HG03442 (cell line): ENCODE data around the gene HAX1.
"Not testable (repeated sequence)": the region's sequence is repeated elsewhere in the genome, so short reads cannot be mapped to it uniquely, and the experiment has no call there.

Experiments
- ATAC-seq: cut with Tn5 transposase; IDR thresholded peaks from one replicate; pipeline ENCODE4 v1.9.1; 2021; ENCODE audit warnings: mild to moderate bottlenecking, moderate library complexity; ENCODE audit not compliant: unreplicated experiment

The HAX1 gene

GRCh38 chr1:154276797-154277196 is 4.4 kb downstream of the HAX1 start:
- ATAC-seq, result no peak

GRCh38 chr1:154287591-154287990 is 15.2 kb downstream of the HAX1 start:
- ATAC-seq, result not testable (repeated sequence)

- no peak for ATAC-seq
Measured at GRCh38 chr1:154288661-154289060, 16.2 kb downstream of the HAX1 start.

- ATAC-seq, result no peak
Measured at GRCh38 chr1:154290921-154291320, 18.5 kb downstream of the HAX1 start.

GRCh38 chr1:154295408-154296235 is 23.2 kb downstream of the HAX1 start:
- ATAC-seq, result no peak

- no peak for ATAC-seq
Measured at GRCh38 chr1:154301582-154301981, 29.2 kb downstream of the HAX1 start.

- no peak for ATAC-seq
Measured at GRCh38 chr1:154304664-154305337, 32.4 kb downstream of the HAX1 start.

- no peak for ATAC-seq
Measured at GRCh38 chr1:154306151-154306550, 33.7 kb downstream of the HAX1 start.

- ATAC-seq, result not testable (repeated sequence)
Measured at GRCh38 chr1:154307670-154308270, 35.3 kb downstream of the HAX1 start.

- ATAC-seq, result not testable (repeated sequence)
Measured at GRCh38 chr1:154309136-154309535, 36.7 kb downstream of the HAX1 start.

- ATAC-seq, result not testable (repeated sequence)
Measured at GRCh38 chr1:154312229-154313065, 40.0 kb downstream of the HAX1 start.

GRCh38 chr1:154313066-154313356 is 40.6 kb downstream of the HAX1 start:
- no peak for ATAC-seq

- ATAC-seq, result not testable (repeated sequence)
Measured at GRCh38 chr1:154314226-154314625, 41.8 kb downstream of the HAX1 start.

- no peak for ATAC-seq
Measured at GRCh38 chr1:154316704-154317103, 44.3 kb downstream of the HAX1 start.

GRCh38 chr1:154318386-154318785 is 46.0 kb downstream of the HAX1 start:
- ATAC-seq, result no peak

GRCh38 chr1:154320882-154321608 is 48.6 kb downstream of the HAX1 start, which contains the start of gene AQP10:
AQP10 (plus strand) TSS chr1:154321093; CDS start chr1:154321156, 63 bp downstream.
- no peak for ATAC-seq

- not testable (repeated sequence) for ATAC-seq
Measured at GRCh38 chr1:154321609-154321934, 49.1 kb downstream of the HAX1 start.

- ATAC-seq, result no peak
Measured at GRCh38 chr1:154323493-154323892, 51.1 kb downstream of the HAX1 start.

GRCh38 chr1:154324241-154324640 is 51.8 kb downstream of the HAX1 start:
- ATAC-seq, result no peak
